GM21423 (cell line): ENCODE measurements around the gene APELA.
"Not testable (repeated sequence)": the region's sequence is repeated elsewhere in the genome, so short reads cannot be mapped to it uniquely, and the experiment has no call there.

Source experiments
- ATAC-seq: cut with Tn5 transposase; IDR thresholded peaks from one replicate; pipeline ENCODE4 v1.9.1; 2021; ENCODE audit warnings: mild to moderate bottlenecking, moderate library complexity; ENCODE audit not compliant: unreplicated experiment

The APELA gene

DNA sequence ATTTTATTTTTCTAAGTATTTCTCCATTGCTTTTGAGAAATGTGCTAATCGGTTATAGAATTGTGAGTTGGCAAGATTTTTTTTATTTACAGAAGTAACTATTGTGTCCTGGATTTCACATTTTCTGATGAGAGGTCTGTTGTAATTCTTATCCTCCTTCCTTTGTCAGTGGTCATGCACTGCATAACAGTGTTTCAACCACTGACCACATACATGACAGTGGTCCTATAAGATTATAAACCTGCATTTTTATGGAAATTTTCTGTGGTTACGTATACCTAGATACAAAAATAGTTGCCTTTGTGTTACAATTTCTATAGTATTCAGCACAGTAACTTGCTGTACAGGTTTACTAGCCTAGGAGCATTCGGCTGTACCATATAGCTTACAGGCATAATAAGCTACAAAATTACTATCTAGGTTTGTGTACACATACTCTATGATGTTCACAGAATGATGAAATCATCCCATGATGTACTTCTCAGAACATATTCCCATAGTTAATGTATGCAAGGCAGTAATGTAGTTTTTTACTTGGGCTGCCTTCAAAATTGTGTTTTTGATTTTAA lies 47.8 kb downstream of the APELA start:
- ATAC-seq, result peak; percentile 83

DNA sequence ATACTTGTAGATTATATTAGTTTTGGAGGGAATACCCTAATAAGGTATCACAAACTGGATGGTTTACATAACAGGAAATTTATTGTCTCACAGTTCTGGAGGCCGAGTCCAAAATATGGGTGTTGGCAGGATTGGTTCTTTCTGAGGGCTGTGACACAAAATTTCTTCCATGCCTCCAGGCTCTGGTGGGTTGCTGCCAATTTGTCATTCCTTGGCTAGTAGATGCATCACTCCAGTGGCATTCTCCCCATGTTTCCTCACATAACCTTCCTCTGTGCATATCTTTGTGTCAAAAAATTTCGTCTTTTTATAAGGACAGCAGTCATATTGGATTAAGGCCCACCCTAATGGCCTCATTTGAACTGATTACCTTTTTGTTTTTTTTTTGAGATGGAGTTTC lies 49.3 kb downstream of the APELA start:
- ATAC-seq, result no peak

GRCh38 chr4:164927101-164927500 lies 50.1 kb downstream of the APELA start:
- ATAC-seq, result not testable (repeated sequence)

DNA sequence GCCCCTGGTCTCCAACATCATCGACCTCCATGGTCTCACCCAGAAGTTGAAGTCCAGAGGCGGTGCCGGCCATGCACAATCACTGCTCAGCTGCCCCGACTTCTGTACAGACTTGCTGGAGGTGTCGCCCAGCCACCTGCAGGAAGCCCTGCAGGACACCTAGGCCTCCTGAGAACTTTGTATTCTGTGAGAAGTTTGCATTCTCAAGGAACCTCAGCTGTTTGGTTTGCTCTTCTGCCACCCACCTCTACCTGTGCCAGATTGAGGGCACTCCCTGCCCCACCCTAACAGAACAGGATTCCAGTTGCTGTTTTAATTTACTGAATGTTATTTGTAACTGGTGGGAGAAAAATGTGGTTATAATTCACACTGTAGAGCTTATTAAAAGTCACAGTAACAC lies 53.7 kb downstream of the APELA start:
- ATAC-seq, result no peak

- ATAC-seq, result no peak
Measured at GRCh38 chr4:164931551-164932324, 54.8 kb downstream of the APELA start.

- no peak for ATAC-seq
Measured at GRCh38 chr4:164933244-164933643, 56.3 kb downstream of the APELA start.

DNA sequence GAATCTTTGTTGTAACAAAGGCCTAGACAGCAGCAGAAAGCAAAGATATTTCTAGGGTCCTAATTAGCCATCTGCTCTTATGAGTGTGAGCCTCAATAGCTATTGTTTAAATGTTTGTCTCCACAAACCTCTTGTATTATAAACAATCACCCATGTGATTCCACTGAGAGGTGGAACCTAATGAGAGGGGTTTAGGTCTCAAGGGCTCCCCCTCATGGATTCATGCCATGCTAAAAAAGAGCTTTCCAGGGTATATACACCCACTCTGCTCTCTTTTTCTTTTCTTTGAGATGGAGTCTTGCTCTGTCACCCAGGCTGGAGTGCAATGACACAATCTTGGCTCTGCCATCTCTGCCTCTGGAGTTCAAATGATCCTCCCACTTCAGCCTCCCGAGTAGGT lies 58.4 kb downstream of the APELA start:
- ATAC-seq, result peak; percentile 60

DNA sequence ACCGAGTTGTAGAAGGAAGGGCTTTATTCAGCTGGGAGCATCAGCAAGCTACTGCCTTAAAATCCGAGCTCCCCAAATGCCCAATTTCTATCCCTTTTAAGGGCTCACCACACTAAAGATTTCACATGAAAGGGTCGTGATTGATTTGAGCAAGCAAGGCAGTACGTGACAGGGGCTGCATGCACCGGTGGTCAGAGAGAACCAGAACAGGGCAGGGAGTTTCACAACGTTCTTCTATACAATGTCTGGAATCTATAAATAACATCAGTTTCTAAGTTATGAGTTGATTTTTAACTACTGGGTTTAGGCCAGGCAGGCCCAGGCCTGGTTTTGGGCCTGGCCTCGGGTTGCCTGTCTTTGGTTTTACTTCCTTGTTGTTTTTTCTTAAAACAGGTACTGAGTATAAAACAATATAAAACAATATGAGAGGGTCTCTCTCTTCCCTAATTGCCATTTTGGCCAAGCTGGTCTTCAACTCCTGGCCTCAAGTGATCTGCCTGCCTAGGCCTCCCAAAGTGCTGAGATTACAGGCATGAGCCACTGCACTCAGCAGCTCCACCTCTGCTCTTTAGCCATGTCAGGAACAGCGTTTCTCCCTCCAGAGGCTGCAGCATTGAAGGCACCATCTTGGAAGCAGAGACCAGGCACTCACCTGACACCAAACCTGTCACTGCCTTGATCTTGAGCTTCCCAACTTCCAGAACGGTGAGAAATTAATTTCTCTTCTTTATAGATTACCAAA lies 59.1 kb downstream of the APELA start:
- ATAC-seq, result peak; percentile 54

DNA sequence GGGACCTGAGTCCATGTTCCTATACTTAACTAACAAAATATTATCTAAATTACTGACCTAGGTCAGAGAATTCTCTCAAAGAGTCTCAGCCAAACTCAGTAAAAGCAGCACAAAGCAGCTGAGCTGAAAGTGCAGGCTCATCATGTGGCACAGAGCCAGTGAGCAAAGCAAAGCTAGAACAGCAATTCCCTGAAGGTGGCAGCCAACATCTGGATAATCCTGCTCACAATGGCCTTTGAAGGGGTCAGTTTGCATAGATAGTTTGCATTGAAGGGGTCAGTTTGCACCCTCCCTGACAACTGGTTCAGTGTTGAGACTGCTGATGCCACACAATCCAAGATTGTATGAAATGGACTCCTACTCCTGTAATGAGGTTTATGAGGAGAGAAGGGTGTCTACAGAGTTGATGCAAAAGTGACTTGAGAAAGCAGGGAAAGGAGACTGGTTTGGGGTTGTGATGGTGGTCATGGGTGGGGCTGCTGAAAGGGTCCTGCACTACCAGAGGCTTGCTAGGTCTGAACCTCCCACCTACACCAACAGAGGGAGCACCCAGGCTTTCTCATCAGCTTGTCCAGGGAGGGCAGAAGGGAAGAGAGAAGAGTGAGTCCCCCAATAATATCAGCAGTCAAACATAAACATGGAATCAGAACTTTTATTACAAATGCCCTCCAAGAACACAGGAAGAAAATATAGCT lies 60.7 kb downstream of the APELA start:
- ATAC-seq, result peak; percentile 52

DNA sequence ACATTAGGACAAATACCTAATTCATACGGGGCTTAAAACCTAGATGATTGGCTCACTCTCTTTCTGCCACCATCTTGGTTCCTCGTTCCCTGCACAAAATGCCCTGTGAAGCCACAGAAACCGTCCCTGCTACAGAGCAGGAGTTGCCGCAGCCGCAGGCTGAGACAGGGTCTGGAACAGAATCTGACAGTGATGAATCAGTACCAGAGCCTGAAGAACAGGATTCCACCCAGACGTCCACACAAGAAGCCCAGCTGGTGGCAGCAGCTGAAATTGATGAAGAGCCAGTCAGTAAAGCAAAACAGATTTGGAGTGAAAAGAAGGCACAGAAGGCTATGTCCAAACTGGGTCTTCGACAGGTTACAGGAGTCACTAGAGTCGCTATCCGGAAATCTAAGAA lies 66.2 kb downstream of the APELA start:
- ATAC-seq, result no peak

DNA sequence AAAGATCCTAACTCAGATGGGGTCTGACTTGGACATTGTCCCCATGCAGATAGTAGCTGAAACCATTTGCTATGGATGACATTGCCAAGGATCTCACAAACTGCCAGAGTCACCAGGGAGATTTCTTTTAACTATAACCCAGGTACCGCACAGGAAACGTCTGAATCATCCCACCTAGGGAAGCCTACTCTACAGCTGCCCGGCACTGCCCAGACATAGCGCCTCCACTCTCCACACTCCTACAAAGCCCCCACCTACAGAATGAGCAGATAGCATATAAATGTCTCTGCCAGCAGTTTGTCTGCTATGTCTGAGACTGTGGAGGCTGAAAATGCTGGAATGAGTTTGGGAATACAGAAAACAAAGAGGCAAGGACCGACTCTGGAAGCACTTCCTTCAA lies 68.2 kb downstream of the APELA start:
- no peak for ATAC-seq

DNA sequence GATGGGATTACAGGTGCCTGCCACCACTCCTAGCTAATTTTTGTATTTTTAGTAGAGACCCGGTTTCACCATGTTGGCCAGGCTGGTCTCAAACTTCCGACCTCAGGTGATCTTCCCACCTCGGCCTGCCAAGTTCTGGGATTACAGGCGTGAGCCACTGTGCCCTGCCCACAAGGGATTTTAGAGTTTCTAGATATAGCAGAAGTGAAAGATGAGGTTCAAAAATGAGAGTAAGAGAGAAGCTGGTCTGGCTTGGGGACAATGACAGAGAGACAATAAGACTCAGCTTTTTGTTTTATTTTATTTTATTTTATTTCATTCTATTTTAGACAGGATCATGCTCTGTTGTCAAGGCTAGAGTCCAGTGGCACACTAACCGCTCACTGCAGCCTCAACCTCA lies 69.8 kb downstream of the APELA start:
- ATAC-seq, result no peak
